ACC112 (cell line): ENCODE data around the gene EIF6.
A peak's percentile ranks its signal among the peaks of the same experiment; 100 is the strongest.

Source experiments
- H2AFZ ChIP-seq: fragments of 200-600 bp; sonication (generic); one replicate; pipeline ENCODE4 v1.6.0; 2017; ENCODE audit warnings: antibody characterized with exemption, low read length; ENCODE audit not compliant: unreplicated experiment
- H3K27ac ChIP-seq: fragments of 200-600 bp; sonication (generic); 2 replicates; pipeline ENCODE4 v1.5.1; 2014; ENCODE audit warnings: low read depth, mild to moderate bottlenecking, antibody characterized with exemption, low read length, moderate library complexity
- H3K27me3 ChIP-seq: fragments of 200-600 bp; sonication (generic); 2 replicates; pipeline ENCODE4 v1.6.1; 2014; ENCODE audit warnings: mild to moderate bottlenecking, antibody characterized with exemption, low read length, moderate library complexity, mixed read lengths; ENCODE audit not compliant: insufficient read depth
- H3K36me3 ChIP-seq: fragments of 200-600 bp; sonication (generic); 2 replicates; pipeline ENCODE4 v1.6.1; 2016; ENCODE audit warnings: mild to moderate bottlenecking, antibody characterized with exemption, low read length, moderate library complexity, mixed read lengths; ENCODE audit not compliant: insufficient read depth
- H3K4me1 ChIP-seq: fragments of 200-600 bp; sonication (generic); one replicate; pipeline ENCODE4 v1.6.1; 2016; ENCODE audit warnings: low read length, mixed read lengths; ENCODE audit not compliant: insufficient read depth, unreplicated experiment, control insufficient read depth
- H3K4me3 ChIP-seq: fragments of 200-600 bp; sonication (generic); 2 replicates; pipeline ENCODE4 v1.5.1; 2014; ENCODE audit warnings: mild to moderate bottlenecking, low read depth, low read length
- H3K79me2 ChIP-seq: fragments of 200-600 bp; sonication (generic); one replicate; pipeline ENCODE4 v1.6.0; 2016; ENCODE audit warnings: low read length; ENCODE audit not compliant: control insufficient read depth, unreplicated experiment, insufficient read depth

EIF6 gene

DNA sequence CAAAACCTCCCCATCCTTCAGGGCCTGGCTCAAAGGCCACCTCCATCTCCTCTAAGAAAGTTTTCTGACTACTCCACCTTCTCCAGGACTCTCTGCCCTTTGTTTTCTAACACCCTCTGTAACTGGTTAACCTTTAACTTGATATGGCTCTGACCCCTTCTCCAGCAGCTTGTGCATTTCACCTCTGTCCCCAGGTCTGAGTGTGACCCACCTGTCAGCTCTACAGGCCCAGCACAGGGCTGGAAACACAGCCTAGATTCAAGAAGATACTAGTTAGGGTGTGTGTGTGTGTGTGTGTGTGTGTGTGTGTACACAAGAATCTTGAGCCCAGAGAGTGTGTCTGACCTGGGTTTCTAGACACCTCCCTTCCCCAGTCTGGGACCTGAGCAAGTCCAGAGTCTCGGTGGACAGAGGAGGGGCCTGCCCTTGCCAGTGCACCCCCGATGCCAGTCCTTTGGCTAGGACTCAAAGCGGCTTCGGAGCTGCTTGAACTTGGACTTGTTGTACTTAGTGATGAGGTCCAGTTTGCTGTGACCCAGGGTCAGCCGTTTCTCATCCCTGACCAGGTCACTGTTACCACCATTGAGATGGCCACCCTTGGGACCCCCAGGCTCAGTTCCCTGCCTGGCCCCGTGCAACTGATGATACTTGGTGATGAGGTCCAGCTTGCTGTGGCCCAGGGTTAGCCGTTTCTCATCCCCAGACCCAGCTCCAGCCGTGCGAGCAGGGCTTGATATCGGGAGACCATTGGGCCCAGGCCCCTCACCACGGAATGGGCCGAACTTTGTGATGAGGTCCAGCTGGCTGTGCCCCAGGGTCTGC is 1.7 kb upstream of the EIF6 start:
- Histone ChIP-seq H3K27me3 (no peaks in the 10 kb centered on the region), H3K4me1 (peaks cover 11% of the 10 kb centered on the region), H3K36me3 (peaks cover 5% of the 10 kb centered on the region), H3K79me2 (peaks cover 30% of the 10 kb centered on the region), H3K4me3 (no peak overlapping the region), H2AFZ (no peak overlapping the region), H3K27ac (no peak overlapping the region)

DNA sequence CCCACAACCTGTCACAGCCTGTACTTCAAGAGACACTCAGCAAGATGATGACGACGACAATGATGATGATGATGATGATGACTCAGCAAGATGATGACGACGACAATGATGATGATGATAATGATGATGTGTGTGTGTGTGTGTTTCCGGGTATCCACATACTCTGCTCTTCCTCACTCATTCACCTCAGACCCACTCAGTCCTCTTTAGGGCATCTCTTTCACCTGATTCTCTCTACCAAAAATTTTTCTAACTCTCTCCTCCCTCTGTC is 1.2 kb upstream of the EIF6 start:
- H3K4me1 ChIP-seq, result peaks cover 11% of the 10 kb centered on the region
- H3K27ac ChIP-seq, result peak overlapping the region; percentile 82; the same call in 1 of the 2 replicates
- no peak overlapping the region for H2AFZ ChIP-seq
- peaks cover 6% of the 10 kb centered on the region for H3K36me3 ChIP-seq
- H3K79me2 ChIP-seq, result peaks cover 34% of the 10 kb centered on the region
- H3K27me3 ChIP-seq, result no peaks in the 10 kb centered on the region
- H3K4me3 ChIP-seq, result peak overlapping the region; percentile 87

GRCh38 chr20:35284992-35285805 is 627 bp upstream of the EIF6 start:
- H2AFZ ChIP-seq, result peak overlapping the region; percentile 95
- peaks cover 40% of the 10 kb centered on the region for H3K79me2 ChIP-seq
- H3K36me3 ChIP-seq, result peaks cover 11% of the 10 kb centered on the region
- peak overlapping the region; percentile 82 for H3K27ac ChIP-seq
- H3K4me1 ChIP-seq, result peaks cover 11% of the 10 kb centered on the region
- H3K27me3 ChIP-seq, result no peaks in the 10 kb centered on the region
- H3K4me3 ChIP-seq, result peak overlapping the region; percentile 87

- Histone ChIP-seq H3K36me3 (peaks cover 26% of the 10 kb centered on the region), H3K79me2 (peaks cover 41% of the 10 kb centered on the region), H3K27ac (peak overlapping the region; percentile 82), H2AFZ (peak overlapping the region; percentile 95), H3K27me3 (no peaks in the 10 kb centered on the region), H3K4me1 (peaks cover 11% of the 10 kb centered on the region), H3K4me3 (peak overlapping the region; percentile 87)
These were observed 918 bp downstream of the EIF6 start for GRCh38 chr20:35283441-35284266.

GRCh38 chr20:35281506-35282101 is 3.0 kb downstream of the EIF6 start:
- peaks cover 50% of the 10 kb centered on the region for H3K79me2 ChIP-seq
- H2AFZ ChIP-seq, result no peak overlapping the region
- no peaks in the 10 kb centered on the region for H3K27me3 ChIP-seq
- H3K36me3 ChIP-seq, result peaks cover 29% of the 10 kb centered on the region
- no peak overlapping the region for H3K27ac ChIP-seq
- no peak overlapping the region for H3K4me3 ChIP-seq
- peaks cover 13% of the 10 kb centered on the region for H3K4me1 ChIP-seq

- Histone ChIP-seq H3K27me3 (no peaks in the 10 kb centered on the region), H3K79me2 (peaks cover 61% of the 10 kb centered on the region), H3K4me1 (peaks cover 15% of the 10 kb centered on the region), H3K27ac (no peak overlapping the region), H3K36me3 (peaks cover 29% of the 10 kb centered on the region), H2AFZ (no peak overlapping the region), H3K4me3 (no peak overlapping the region)
These were observed 4.0 kb downstream of the EIF6 start for GRCh38 chr20:35280523-35280922.

GRCh38 chr20:35279533-35280174 is 4.9 kb downstream of the EIF6 start:
- Histone ChIP-seq H3K79me2 (peaks cover 61% of the 10 kb centered on the region), H3K36me3 (peaks cover 29% of the 10 kb centered on the region), H3K27ac (peak overlapping the region; percentile 54), H3K4me3 (no peak overlapping the region), H3K4me1 (peaks cover 11% of the 10 kb centered on the region), H2AFZ (no peak overlapping the region), H3K27me3 (no peaks in the 10 kb centered on the region)

DNA sequence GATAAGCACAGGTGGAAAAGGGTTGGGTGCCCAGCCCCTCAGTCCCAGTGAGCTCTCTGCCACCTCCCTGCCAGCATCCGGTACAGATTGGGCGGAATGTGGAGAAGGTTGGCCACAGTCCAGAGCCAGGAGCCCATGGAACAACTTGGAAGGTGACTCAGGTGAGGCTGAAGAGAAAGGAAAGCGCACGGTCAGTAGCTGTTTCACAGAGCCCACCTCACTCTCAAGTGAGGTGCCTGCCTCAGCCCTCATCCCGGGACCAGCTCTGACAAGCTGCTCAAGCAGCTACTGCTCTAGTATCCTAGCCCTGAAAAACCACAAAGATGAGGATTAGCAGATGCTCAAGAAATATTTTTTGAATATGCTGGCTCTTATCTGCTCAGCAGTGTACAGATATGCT is 5.5 kb downstream of the EIF6 start:
- peaks cover 29% of the 10 kb centered on the region for H3K36me3 ChIP-seq

GRCh38 chr20:35277531-35278395 is 6.8 kb downstream of the EIF6 start, which contains the start of gene MMP24OS:
MMP24OS (minus strand) TSS chr20:35278122; CDS start chr20:35277929, 193 bp downstream.
- Histone ChIP-seq H3K4me3 (peak within 1 kb of the TSS; percentile 86), H3K4me1 (peaks cover 7% of the 10 kb centered on the region), H3K27me3 (no peaks in the 10 kb centered on the region), H3K79me2 (peaks cover 44% of the 10 kb centered on the region), H3K27ac (peak within 1 kb of the TSS; percentile 75), H3K36me3 (peaks cover 29% of the 10 kb centered on the region), H2AFZ (no peak within 1 kb of the TSS)

More for the DNA sequence above, 5.5 kb downstream of the EIF6 start:
- H2AFZ ChIP-seq, result no peak overlapping the region
- no peaks in the 10 kb centered on the region for H3K27me3 ChIP-seq
- H3K4me1 ChIP-seq, result peaks cover 11% of the 10 kb centered on the region
- H3K4me3 ChIP-seq, result no peak overlapping the region
- H3K27ac ChIP-seq, result peak overlapping the region; percentile 54
- H3K79me2 ChIP-seq, result peaks cover 56% of the 10 kb centered on the region
